AG10803 (cell line): ENCODE measurements around the gene AHSG.
"Not testable (repeated sequence)": the region's sequence is repeated elsewhere in the genome, so short reads cannot be mapped to it uniquely, and the experiment has no call there.

Experiments used
- DNase-seq: peaks from one replicate; pipeline ENCODE4 v3.0.0; 2010; ENCODE audit warnings: low read depth
- H3K4me3 ChIP-seq: 2 replicates; pipeline ENCODE4 v1.5.1; 2011; ENCODE audit warnings: mild to moderate bottlenecking, low read length, control low read depth
- TF ChIP-seq, protein P1 (sequence below): conservative IDR thresholded peaks from 2 replicates; pipeline ENCODE4 v1.5.1; 2011; ENCODE audit warnings: mild to moderate bottlenecking, low read length, control low read depth, inconsistent platforms

The AHSG gene

DNA sequence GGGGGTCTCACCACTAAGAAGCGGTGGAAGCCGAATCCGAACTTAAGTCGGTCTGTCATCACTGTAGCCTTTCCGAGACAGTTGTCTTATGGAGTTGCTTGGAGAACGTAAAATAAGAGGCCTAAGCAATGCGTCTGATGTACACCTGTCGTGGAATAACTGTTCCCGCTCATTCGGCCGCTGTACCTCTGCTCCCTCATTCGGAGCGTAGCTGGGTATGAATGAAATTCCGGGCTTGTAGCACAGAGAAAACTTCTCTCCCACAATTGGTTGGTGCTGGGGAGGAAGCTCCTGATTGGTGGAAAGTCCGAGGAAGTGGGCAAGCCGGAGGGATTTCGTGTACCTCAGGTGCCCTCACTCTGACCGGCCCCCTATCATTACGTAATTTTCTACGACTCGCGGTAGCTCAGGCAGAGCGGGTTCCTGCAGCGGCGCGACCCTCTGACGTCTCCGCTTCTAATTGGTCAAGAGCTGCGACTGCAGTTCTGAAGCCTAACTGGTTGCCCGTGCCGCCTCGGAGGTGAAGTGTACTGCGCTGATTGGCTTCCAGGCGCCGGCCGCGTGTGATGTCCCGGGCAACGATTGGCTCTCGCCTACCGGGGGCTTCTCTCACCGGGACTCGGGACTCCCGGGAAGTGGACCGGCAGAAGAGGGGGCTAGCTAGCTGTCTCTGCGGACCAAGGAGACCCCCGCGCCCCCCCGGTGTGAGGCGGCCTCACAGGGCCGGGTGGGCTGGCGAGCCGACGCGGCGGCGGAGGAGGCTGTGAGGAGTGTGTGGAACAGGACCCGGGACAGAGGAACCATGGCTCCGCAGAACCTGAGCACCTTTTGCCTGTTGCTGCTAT, 42.5 kb upstream of the AHSG start, which contains the start of gene DNAJB11:
TSS of gene DNAJB11 (plus strand) at position 625 of the 845 bp plus-strand sequence. CDS start at position 803, 178 bp downstream.
- H3K4me3 ChIP-seq: peak within 1 kb of the TSS; percentile 90
- TF ChIP-seq, protein P1, sequence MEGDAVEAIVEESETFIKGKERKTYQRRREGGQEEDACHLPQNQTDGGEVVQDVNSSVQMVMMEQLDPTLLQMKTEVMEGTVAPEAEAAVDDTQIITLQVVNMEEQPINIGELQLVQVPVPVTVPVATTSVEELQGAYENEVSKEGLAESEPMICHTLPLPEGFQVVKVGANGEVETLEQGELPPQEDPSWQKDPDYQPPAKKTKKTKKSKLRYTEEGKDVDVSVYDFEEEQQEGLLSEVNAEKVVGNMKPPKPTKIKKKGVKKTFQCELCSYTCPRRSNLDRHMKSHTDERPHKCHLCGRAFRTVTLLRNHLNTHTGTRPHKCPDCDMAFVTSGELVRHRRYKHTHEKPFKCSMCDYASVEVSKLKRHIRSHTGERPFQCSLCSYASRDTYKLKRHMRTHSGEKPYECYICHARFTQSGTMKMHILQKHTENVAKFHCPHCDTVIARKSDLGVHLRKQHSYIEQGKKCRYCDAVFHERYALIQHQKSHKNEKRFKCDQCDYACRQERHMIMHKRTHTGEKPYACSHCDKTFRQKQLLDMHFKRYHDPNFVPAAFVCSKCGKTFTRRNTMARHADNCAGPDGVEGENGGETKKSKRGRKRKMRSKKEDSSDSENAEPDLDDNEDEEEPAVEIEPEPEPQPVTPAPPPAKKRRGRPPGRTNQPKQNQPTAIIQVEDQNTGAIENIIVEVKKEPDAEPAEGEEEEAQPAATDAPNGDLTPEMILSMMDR: no peak
- DNase-seq: peak; percentile 100

DNA sequence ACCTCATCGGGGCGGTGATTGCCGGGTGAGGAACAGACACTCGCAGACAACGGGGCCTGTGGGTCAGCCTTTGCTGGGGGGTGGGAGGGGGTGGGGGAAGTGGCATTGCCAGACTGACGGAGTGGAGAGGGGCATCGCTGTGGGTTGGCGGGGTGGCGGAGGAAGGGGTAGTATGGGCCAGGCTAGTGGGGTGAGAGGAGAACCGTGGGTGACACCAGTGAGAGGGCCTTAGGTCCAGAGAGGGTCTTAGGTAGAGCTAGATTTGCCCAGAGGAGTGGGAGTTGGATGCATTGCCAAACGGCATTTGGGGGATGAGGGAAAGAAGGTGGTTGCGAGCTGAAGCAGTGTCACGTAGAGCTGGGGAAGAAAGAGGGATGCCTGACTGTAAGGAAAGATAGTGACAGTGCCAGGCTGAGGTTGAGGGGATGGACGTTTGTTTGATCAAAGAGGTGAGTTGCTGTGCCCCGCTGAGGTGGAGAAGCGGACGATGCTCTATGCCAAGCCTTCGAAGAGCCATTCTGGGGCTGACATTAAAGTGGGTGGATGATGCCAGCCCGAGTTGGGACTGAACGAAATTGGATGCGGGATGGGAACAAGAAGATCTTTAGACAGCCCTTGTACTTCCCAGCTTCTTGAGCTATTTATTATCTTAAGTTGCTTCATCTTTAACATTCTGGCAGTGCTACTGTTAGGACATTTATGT, 41.8 kb upstream of the AHSG start:
- TF ChIP-seq, protein P1: no peak
- H3K4me3 ChIP-seq: peak overlapping the region; percentile 90
- no peak for DNase-seq

- peak overlapping the region; percentile 90 for H3K4me3 ChIP-seq
- DNase-seq: no peak
- TF ChIP-seq, protein P1: no peak
These were observed 41.2 kb upstream of the AHSG start for GRCh38 chr3:186571644-186572013.

- TF ChIP-seq, protein P1: no peak
- no peak for DNase-seq
- no peak overlapping the region for H3K4me3 ChIP-seq
These were observed 35.3 kb upstream of the AHSG start for GRCh38 chr3:186577521-186577920.

- TF ChIP-seq, protein P1: no peak
- no peak for DNase-seq
- no peak overlapping the region for H3K4me3 ChIP-seq
These were observed 32.1 kb upstream of the AHSG start for GRCh38 chr3:186580785-186581184.

- no peak overlapping the region for H3K4me3 ChIP-seq
- TF ChIP-seq, protein P1: no peak
- DNase-seq: no peak
These were observed 30.3 kb upstream of the AHSG start for GRCh38 chr3:186582541-186582940.

- TF ChIP-seq, protein P1: no peak
- DNase-seq: peak; percentile 11
- H3K4me3 ChIP-seq: no peak overlapping the region
These were observed 29.0 kb upstream of the AHSG start for GRCh38 chr3:186583831-186584230.

DNA sequence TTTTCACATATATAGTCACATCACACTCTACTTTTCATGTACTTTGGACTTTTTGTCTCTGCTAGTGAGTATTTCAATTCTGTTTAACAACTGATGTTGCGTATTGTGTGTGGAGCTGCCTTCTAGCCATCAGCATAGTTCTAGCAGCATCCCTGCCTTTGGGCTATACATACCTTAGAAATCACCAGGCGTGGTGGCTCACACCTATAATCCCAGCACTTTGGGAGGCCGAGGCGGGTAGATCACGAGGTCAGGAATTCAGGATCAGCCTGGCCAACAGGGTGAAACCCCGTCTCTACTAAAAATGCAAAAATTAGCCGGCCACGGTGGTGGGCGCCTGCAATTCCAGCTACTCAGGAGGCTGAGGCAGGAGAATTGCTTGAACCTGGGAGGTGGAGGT, 26.6 kb upstream of the AHSG start:
- not testable (repeated sequence) for DNase-seq, H3K4me3 ChIP-seq
